Mesendoderm (in vitro differentiated cells): ENCODE results near the gene AMELX.

Source experiments
- DNase-seq: peaks from one replicate; pipeline ENCODE4 v3.0.0; 2013
- H2AK5ac ChIP-seq: 2 replicates; pipeline ENCODE4 v1.6.1; 2013; ENCODE audit warnings: low read length, inconsistent platforms
- H2BK120ac ChIP-seq: 2 replicates; pipeline ENCODE4 v1.6.1; 2013; ENCODE audit warnings: low read depth, mild to moderate bottlenecking, low read length, moderate library complexity, mixed read lengths
- H2BK15ac ChIP-seq: replicated peaks from 2 replicates; pipeline ENCODE4 v1.6.1; 2013; ENCODE audit warnings: low read depth, mild to moderate bottlenecking, moderate library complexity
- H2BK5ac ChIP-seq: 2 replicates; pipeline ENCODE4 v1.6.1; 2013; ENCODE audit warnings: low read length, inconsistent platforms
- H3K18ac ChIP-seq: 2 replicates; pipeline ENCODE4 v1.6.1; 2013; ENCODE audit warnings: mild to moderate bottlenecking, low read length, mixed read lengths
- H3K23ac ChIP-seq: one replicate; pipeline ENCODE4 v1.6.1; 2013; ENCODE audit warnings: low read length
- H3K27ac ChIP-seq: 2 replicates; pipeline ENCODE4 v1.5.1; 2013; ENCODE audit warnings: low read depth, mild to moderate bottlenecking, inconsistent platforms, low read length, moderate library complexity
- H3K27me3 ChIP-seq: 2 replicates; pipeline ENCODE4 v1.6.1; 2013; ENCODE audit warnings: low read length, control low read depth, mild to moderate bottlenecking, inconsistent platforms; ENCODE audit not compliant: insufficient read depth, poor library complexity
- H3K36me3 ChIP-seq: 2 replicates; pipeline ENCODE4 v1.6.1; 2013; ENCODE audit warnings: low read length, inconsistent platforms; ENCODE audit not compliant: control insufficient read depth, insufficient read depth
- H3K4ac ChIP-seq: one replicate; pipeline ENCODE4 v1.6.1; 2013; ENCODE audit warnings: low read depth, mild to moderate bottlenecking, low read length, moderate library complexity
- H3K4me1 ChIP-seq: 2 replicates; pipeline ENCODE4 v1.6.1; 2013; ENCODE audit warnings: low read depth, low read length, inconsistent platforms; ENCODE audit not compliant: control insufficient read depth
- H3K4me2 ChIP-seq: 2 replicates; pipeline ENCODE4 v1.6.1; 2013; ENCODE audit warnings: low read length
- H3K4me3 ChIP-seq: 2 replicates; pipeline ENCODE4 v1.5.1; 2013; ENCODE audit warnings: mild to moderate bottlenecking, low read length
- H3K56ac ChIP-seq: one replicate; pipeline ENCODE4 v1.6.1; 2013; ENCODE audit warnings: low read length
- H3K79me1 ChIP-seq: 2 replicates; pipeline ENCODE4 v1.6.1; 2013; ENCODE audit warnings: low read length, inconsistent platforms
- H3K79me2 ChIP-seq: 2 replicates; pipeline ENCODE4 v1.6.1; 2013; ENCODE audit warnings: mild to moderate bottlenecking, low read length; ENCODE audit not compliant: control insufficient read depth, insufficient read depth
- H3K9ac ChIP-seq: 2 replicates; pipeline ENCODE4 v1.6.1; 2013; ENCODE audit warnings: low read length, inconsistent platforms
- H4K5ac ChIP-seq: one replicate; pipeline ENCODE4 v1.6.1; 2013; ENCODE audit warnings: low read length
- H4K8ac ChIP-seq: one replicate; pipeline ENCODE4 v1.6.1; 2013; ENCODE audit warnings: low read depth, mild to moderate bottlenecking, control low read depth, low read length, moderate library complexity
- WGBS: extraction: QIAGEN DNeasy Blood & Tissue Kit; methylation state at CpG from one replicate; pipeline ENCODE4 v1.1.7; 2013; ENCODE audit warnings: low lambda C conversion rate, missing lambda C conversion rate; ENCODE audit not compliant: insufficient coverage; ENCODE audit errors: extremely low coverage; 5-methylcytosine and 5-hydroxymethylcytosine counted together

AMELX gene

DNA sequence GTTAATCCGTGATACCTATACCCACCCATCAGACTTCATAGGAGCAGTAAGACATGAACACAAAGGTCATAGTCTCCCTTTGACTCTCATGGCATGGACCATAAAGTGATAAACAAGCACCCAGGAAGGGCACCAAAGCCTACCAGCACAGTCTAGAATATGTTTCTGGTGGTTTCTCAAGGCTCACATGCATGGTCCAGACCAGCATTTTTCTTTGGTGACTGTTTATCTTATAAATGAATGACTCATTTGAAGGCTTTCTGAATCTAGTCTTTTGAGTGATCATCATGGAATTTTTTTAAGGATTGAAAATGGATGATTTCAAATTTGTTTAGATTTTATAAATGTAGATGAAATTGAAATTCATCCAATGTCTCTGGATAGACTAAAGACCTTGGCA, 32.0 kb upstream of the AMELX start:
- Histone ChIP-seq H3K79me2 (no peaks in the 10 kb centered on the region), H2BK5ac (no peak overlapping the region), H3K23ac (no peak overlapping the region), H3K36me3 (no peaks in the 10 kb centered on the region), H3K18ac (no peak overlapping the region), H3K4me3 (no peak overlapping the region), H3K4me1 (no peaks in the 10 kb centered on the region), H2BK15ac (no peak overlapping the region), H3K27ac (no peak overlapping the region), H3K4me2 (no peak overlapping the region), H3K4ac (no peak overlapping the region), H3K56ac (no peak overlapping the region), H2BK120ac (no peak overlapping the region), H3K27me3 (no peaks in the 10 kb centered on the region), H2AK5ac (no peak overlapping the region), H3K79me1 (no peaks in the 10 kb centered on the region), H4K8ac (no peak overlapping the region), H4K5ac (no peak overlapping the region), H3K9ac (no peak overlapping the region)
- DNase-seq = no peak
- no CpG with 5 or more reads among the region's 1 CpG for WGBS

DNA sequence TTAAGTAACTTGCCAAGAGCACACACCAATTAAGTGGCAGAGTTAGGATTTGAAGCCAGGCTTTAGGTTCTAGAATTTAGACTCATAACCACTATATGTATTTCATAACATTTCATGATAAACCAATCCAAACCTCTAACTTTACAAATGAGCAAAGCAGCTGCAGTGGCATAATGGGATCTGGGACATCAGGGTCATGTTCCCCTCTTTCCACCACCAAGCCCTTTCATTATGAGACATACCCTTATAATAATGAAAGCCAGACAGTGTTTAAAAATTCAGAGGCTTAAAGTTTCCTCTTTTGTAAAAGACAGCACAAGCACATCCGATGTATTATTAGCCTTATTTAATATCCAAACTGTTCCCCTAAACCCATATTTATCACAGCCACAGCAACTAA, 28.3 kb upstream of the AMELX start:
- H4K8ac ChIP-seq = no peak overlapping the region
- H3K4me3 ChIP-seq = no peak overlapping the region
- no peak overlapping the region for H3K4ac ChIP-seq
- no peaks in the 10 kb centered on the region for H3K4me1 ChIP-seq
- no peak overlapping the region for H3K18ac ChIP-seq
- H3K9ac ChIP-seq = no peak overlapping the region
- H2BK120ac ChIP-seq = no peak overlapping the region
- no peaks in the 10 kb centered on the region for H3K36me3 ChIP-seq
- no peaks in the 10 kb centered on the region for H3K27me3 ChIP-seq
- H3K79me1 ChIP-seq = no peaks in the 10 kb centered on the region
- no peak overlapping the region for H2AK5ac ChIP-seq
- H3K23ac ChIP-seq = no peak overlapping the region
- no peak for DNase-seq
- H3K79me2 ChIP-seq = no peaks in the 10 kb centered on the region
- H3K4me2 ChIP-seq = no peak overlapping the region
- no CpG with 5 or more reads among the region's 1 CpG for WGBS
- no peak overlapping the region for H4K5ac ChIP-seq
- H2BK5ac ChIP-seq = no peak overlapping the region
- H3K27ac ChIP-seq = no peak overlapping the region
- H3K56ac ChIP-seq = no peak overlapping the region
- no peak overlapping the region for H2BK15ac ChIP-seq

DNA sequence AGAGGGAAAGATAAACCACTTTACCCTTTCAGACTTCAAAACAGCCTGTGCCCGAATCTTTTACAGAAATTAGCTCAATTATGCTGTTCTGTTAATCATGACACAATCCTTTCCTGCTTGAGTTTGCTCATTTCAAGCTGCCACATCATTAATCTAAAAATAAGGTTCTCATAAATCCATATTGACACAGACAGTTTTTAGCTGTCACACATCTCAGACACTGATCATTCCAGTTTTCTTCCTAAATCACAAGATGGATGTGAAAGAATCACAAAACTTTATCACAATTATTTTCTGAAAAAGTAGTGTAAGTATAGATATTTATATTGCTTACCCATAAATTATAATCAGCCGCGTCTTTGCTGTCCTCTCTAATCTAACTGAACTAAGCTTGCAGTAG, 27.9 kb upstream of the AMELX start:
- no CpG with 5 or more reads among the region's 3 CpGs for WGBS
- no peak overlapping the region for H4K5ac ChIP-seq
- H3K36me3 ChIP-seq = no peaks in the 10 kb centered on the region
- H2BK120ac ChIP-seq = no peak overlapping the region
- no peaks in the 10 kb centered on the region for H3K79me1 ChIP-seq
- H3K23ac ChIP-seq = no peak overlapping the region
- H3K4me1 ChIP-seq = no peaks in the 10 kb centered on the region
- DNase-seq = no peak
- no peak overlapping the region for H2BK15ac ChIP-seq
- H3K9ac ChIP-seq = no peak overlapping the region
- no peaks in the 10 kb centered on the region for H3K79me2 ChIP-seq
- no peak overlapping the region for H2AK5ac ChIP-seq
- H3K27ac ChIP-seq = no peak overlapping the region
- no peaks in the 10 kb centered on the region for H3K27me3 ChIP-seq
- no peak overlapping the region for H4K8ac ChIP-seq
- no peak overlapping the region for H3K4me3 ChIP-seq
- H3K4ac ChIP-seq = no peak overlapping the region
- H3K4me2 ChIP-seq = no peak overlapping the region
- no peak overlapping the region for H2BK5ac ChIP-seq
- no peak overlapping the region for H3K18ac ChIP-seq
- H3K56ac ChIP-seq = no peak overlapping the region

DNA sequence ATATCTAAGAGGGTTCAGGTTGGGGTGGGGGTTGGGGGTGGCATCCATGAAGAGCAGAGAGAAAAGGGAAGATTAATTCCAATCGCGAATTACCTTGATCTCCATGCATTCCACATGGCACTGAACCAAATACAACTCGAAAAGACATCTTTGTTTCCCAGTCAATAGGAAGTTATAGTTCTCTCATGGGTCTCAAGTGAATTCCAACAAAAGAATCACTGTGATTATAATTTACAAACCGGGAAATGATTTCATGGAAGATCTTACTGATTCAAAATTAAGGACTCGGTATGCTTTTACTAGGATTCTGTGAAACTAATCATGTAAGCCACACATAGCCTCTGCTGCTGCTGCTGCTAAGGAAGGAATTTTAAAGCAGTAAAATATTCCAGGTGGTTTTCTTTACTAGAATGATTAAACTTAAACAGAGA, 26.6 kb upstream of the AMELX start:
- Histone ChIP-seq H3K4ac (no peak overlapping the region), H3K27ac (no peak overlapping the region)

DNA sequence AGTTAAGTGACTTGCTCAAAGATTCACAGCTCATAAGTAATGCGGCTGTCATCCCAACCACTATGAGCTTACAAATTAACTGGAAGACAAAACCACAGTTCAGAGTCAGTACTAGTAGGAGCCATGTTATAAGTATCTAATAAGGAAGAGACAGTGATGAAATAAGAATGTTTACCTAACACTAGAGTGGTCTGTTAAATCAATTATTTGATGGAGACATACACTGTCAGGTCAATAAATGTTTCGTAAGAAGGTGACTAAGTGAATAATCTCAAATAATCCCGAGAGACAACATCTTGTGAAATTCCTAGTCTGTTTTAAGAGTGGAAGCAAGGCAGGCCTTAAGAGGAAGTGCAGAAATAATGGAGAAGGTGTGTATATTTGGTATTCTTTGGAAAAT, 25.8 kb upstream of the AMELX start:
- H3K79me1 ChIP-seq = no peaks in the 10 kb centered on the region
- no peak overlapping the region for H3K9ac ChIP-seq
- no peak overlapping the region for H2AK5ac ChIP-seq
- no peak overlapping the region for H3K27ac ChIP-seq
- H3K4me1 ChIP-seq = no peaks in the 10 kb centered on the region
- H3K4me2 ChIP-seq = no peak overlapping the region
- no peaks in the 10 kb centered on the region for H3K79me2 ChIP-seq
- no peak overlapping the region for H3K4ac ChIP-seq
- no peaks in the 10 kb centered on the region for H3K27me3 ChIP-seq
- H2BK120ac ChIP-seq = no peak overlapping the region
- no peak overlapping the region for H4K5ac ChIP-seq
- WGBS = no CpG with 5 or more reads among the region's 3 CpGs
- no peaks in the 10 kb centered on the region for H3K36me3 ChIP-seq
- no peak overlapping the region for H3K56ac ChIP-seq
- H3K18ac ChIP-seq = no peak overlapping the region
- DNase-seq = peak; percentile 0
- H3K4me3 ChIP-seq = no peak overlapping the region
- H2BK15ac ChIP-seq = no peak overlapping the region
- H2BK5ac ChIP-seq = no peak overlapping the region
- H3K23ac ChIP-seq = no peak overlapping the region
- H4K8ac ChIP-seq = no peak overlapping the region

More for the DNA sequence above, 26.6 kb upstream of the AMELX start:
- no peaks in the 10 kb centered on the region for H3K79me1 ChIP-seq
- no peak overlapping the region for H2BK5ac ChIP-seq
- no peak overlapping the region for H3K4me3 ChIP-seq
- DNase-seq = no peak
- H3K56ac ChIP-seq = no peak overlapping the region
- no peaks in the 10 kb centered on the region for H3K27me3 ChIP-seq
- H2AK5ac ChIP-seq = no peak overlapping the region
- H2BK15ac ChIP-seq = no peak overlapping the region
- no peaks in the 10 kb centered on the region for H3K79me2 ChIP-seq
- no CpG with 5 or more reads among the region's 5 CpGs for WGBS
- no peak overlapping the region for H2BK120ac ChIP-seq
- no peaks in the 10 kb centered on the region for H3K36me3 ChIP-seq
- H3K23ac ChIP-seq = no peak overlapping the region
- H4K5ac ChIP-seq = no peak overlapping the region
- H3K18ac ChIP-seq = no peak overlapping the region
- H3K4me1 ChIP-seq = no peaks in the 10 kb centered on the region
- H3K4me2 ChIP-seq = no peak overlapping the region
- H4K8ac ChIP-seq = peak overlapping the region; percentile 56
- no peak overlapping the region for H3K9ac ChIP-seq

DNA sequence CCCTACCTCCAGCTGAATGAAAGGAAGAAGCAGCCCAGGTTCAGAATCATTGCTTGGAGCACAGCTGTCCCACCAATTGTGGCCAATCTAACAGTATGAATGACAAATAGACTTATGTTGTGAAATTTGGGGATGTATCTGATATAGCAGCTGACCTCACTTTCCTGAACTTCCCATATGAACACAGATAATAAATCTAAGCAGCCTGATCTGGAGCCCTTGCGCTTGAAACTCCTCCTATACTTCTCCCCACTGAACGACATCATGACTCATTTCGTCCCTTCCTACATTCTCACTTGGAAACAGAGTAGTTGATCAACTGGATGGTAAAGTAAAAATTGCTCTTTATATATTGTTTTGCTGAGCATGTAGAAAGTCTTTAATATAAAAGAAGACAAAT, 24.2 kb upstream of the AMELX start:
- no peak overlapping the region for H3K18ac ChIP-seq
- no peak overlapping the region for H3K56ac ChIP-seq
- no peaks in the 10 kb centered on the region for H3K36me3 ChIP-seq
- no peak overlapping the region for H2BK120ac ChIP-seq
- DNase-seq = no peak
- no CpG with 5 or more reads among the region's 3 CpGs for WGBS
- H3K79me1 ChIP-seq = no peaks in the 10 kb centered on the region
- H3K23ac ChIP-seq = no peak overlapping the region
- no peak overlapping the region for H3K4ac ChIP-seq
- no peak overlapping the region for H3K4me2 ChIP-seq
- H4K5ac ChIP-seq = no peak overlapping the region
- H3K9ac ChIP-seq = no peak overlapping the region
- no peak overlapping the region for H2AK5ac ChIP-seq
- H2BK15ac ChIP-seq = no peak overlapping the region
- no peaks in the 10 kb centered on the region for H3K79me2 ChIP-seq
- no peak overlapping the region for H3K4me3 ChIP-seq
- no peak overlapping the region for H2BK5ac ChIP-seq
- no peaks in the 10 kb centered on the region for H3K4me1 ChIP-seq
- H4K8ac ChIP-seq = no peak overlapping the region
- H3K27ac ChIP-seq = no peak overlapping the region
- H3K27me3 ChIP-seq = no peaks in the 10 kb centered on the region
